COR-L47 (cell line): ENCODE data around the gene SMIM38.

Experiments
- DNase-seq: peaks from one replicate; lab custom pipeline; 2025; lab: John Stamatoyannopoulos, UW

Gene SMIM38

GRCh38 chr11:69203901-69204245 is 48.1 kb downstream of the SMIM38 start:
- no peak for DNase-seq

- no peak for DNase-seq
Observed at GRCh38 chr11:69204246-69204940, 48.7 kb downstream of the SMIM38 start.

GRCh38 chr11:69204941-69205742 is 49.4 kb downstream of the SMIM38 start:
- no peak for DNase-seq
